Neutrophil (primary cell): Measurements from ENCODE around the gene SYNGR4.

ENCODE experiments used
- H3K27ac ChIP-seq: fragments of 200-600 bp; sonication (generic); 2 replicates; pipeline ENCODE4 v1.5.1; 2016; ENCODE audit warnings: mild to moderate bottlenecking, moderate library complexity
- H3K27me3 ChIP-seq: fragments of 200-600 bp; sonication (generic); 2 replicates; pipeline ENCODE4 v1.6.0; 2016; ENCODE audit warnings: mild to moderate bottlenecking
- H3K36me3 ChIP-seq: fragments of 200-600 bp; sonication (generic); 2 replicates; pipeline ENCODE4 v1.5.1; 2017
- H3K4me1 ChIP-seq, 2 experiments: fragments of 200-600 bp in 1 of 2; sonication (generic) in 1 of 2; 1 replicate in 1 of 2; 2 replicates in 1 of 2; pipeline versions ENCODE4 v1.5.1 to v1.6.1; 2013 to 2016; ENCODE audit warnings: low read depth in 1 of 2, low read length in 1 of 2, mild to moderate bottlenecking in 1 of 2, moderate library complexity in 1 of 2; ENCODE audit not compliant: control insufficient read depth in 1 of 2, insufficient read depth in 1 of 2
- H3K4me3 ChIP-seq, 2 experiments: fragments of 200-600 bp in 1 of 2; sonication (generic) in 1 of 2; 1 replicate in 1 of 2; 2 replicates in 1 of 2; pipeline ENCODE4 v1.5.1; 2013 to 2016; ENCODE audit warnings: low read depth in 1 of 2, low read length in 1 of 2, mild to moderate bottlenecking in 1 of 2, moderate library complexity in 1 of 2
- H3K9me3 ChIP-seq: fragments of 200-600 bp; sonication (generic); 2 replicates; pipeline ENCODE4 v1.5.1; 2016
- CTCF ChIP-seq: fragments of 200-600 bp; sonication (generic); IDR thresholded peaks from 2 replicates; pipeline ENCODE4 v1.5.1; 2016; ENCODE audit warnings: antibody characterized with exemption

SYNGR4 gene

GRCh38 chr19:48403606-48404005 lies 39.4 kb downstream of the SYNGR4 start:
- Histone ChIP-seq H3K4me1 (peaks cover 0 to 2% of the 10 kb centered on the region in 2 experiments), H3K36me3 (no peaks in the 10 kb centered on the region), H3K4me3 (no peak overlapping the region), H3K27me3 (peaks cover 20% of the 10 kb centered on the region), H3K27ac (no peak overlapping the region), H3K9me3 (no peaks in the 10 kb centered on the region)
- TF ChIP-seq CTCF, result no peak

- no peak for TF ChIP-seq CTCF
- Histone ChIP-seq H3K36me3 (no peaks in the 10 kb centered on the region), H3K4me1 (no peaks in the 10 kb centered on the region), H3K9me3 (no peaks in the 10 kb centered on the region), H3K4me3 (no peak overlapping the region), H3K27me3 (peaks cover 7% of the 10 kb centered on the region), H3K27ac (no peak overlapping the region)
Measured at GRCh38 chr19:48405010-48405659, 41.0 kb downstream of the SYNGR4 start.

GRCh38 chr19:48405850-48406249 lies 41.7 kb downstream of the SYNGR4 start:
- Histone ChIP-seq H3K9me3 (no peaks in the 10 kb centered on the region), H3K27ac (no peak overlapping the region), H3K4me3 (no peak overlapping the region), H3K4me1 (no peaks in the 10 kb centered on the region), H3K36me3 (no peaks in the 10 kb centered on the region), H3K27me3 (peaks cover 7% of the 10 kb centered on the region)
- TF ChIP-seq CTCF, result no peak

GRCh38 chr19:48413879-48414587 lies 49.9 kb downstream of the SYNGR4 start:
- H3K4me3 ChIP-seq, result no peak overlapping the region

GRCh38 chr19:48415395-48415794 lies 51.2 kb downstream of the SYNGR4 start:
- Histone ChIP-seq H3K4me3 (no peak overlapping the region), H3K9me3 (no peaks in the 10 kb centered on the region), H3K36me3 (no peaks in the 10 kb centered on the region), H3K27ac (no peak overlapping the region), H3K27me3 (peaks cover 54% of the 10 kb centered on the region), H3K4me1 (peaks cover 5 to 15% of the 10 kb centered on the region in 2 experiments)
- no peak for TF ChIP-seq CTCF

More at GRCh38 chr19:48413879-48414587, 49.9 kb downstream of the SYNGR4 start:
- H3K4me1 ChIP-seq, result peaks cover 5 to 15% of the 10 kb centered on the region in 2 experiments
- peaks cover 54% of the 10 kb centered on the region for H3K27me3 ChIP-seq
- no peak for TF ChIP-seq CTCF
- no peak overlapping the region for H3K27ac ChIP-seq
- no peaks in the 10 kb centered on the region for H3K9me3 ChIP-seq
- H3K36me3 ChIP-seq, result no peaks in the 10 kb centered on the region
